Measurements from ENCODE around the gene ART5.

The ART5 gene

GRCh38 chr11:3622521-3622920 is 19.3 kb downstream of the ART5 start:
- H3K27ac ChIP-seq (ENCODE audit: low read depth, low read length, poor library complexity, severe bottlenecking): no peak overlapping the region

DNA sequence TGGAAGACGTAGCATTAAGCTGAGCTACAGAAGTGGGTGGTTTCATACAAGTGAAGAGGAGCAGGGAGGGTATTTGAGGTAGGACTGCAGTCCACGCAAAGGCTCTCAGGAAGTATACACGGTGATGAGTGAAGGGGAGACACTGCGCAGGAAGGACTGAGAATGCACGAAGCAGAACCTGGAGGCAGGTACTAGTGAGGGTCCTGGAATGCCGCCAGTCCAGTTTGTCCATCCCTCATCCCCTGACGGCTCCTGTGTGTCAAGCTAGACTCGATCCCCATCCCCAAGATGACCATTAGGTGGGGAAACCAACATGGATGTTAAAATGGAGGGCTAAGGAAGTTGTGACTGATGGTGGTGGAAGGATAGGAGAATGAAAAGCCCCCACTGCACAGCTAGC is 23.8 kb downstream of the ART5 start:
- H3K9ac ChIP-seq (ENCODE audit: low read length): no peak overlapping the region
- no peak overlapping the region for H3K4me3 ChIP-seq (ENCODE audit: low read depth, low read length, poor library complexity, severe bottlenecking)
- H3K4me1 ChIP-seq (ENCODE audit: insufficient read depth, low read length, severe bottlenecking): no peaks in the 10 kb centered on the region
- TF ChIP-seq EZH2 (IDR thresholded peaks at IDR 0.05; ENCODE audit: borderline replicate concordance, low read length): no peak
- no peak for TF ChIP-seq CTCF (IDR thresholded peaks at IDR 0.05; ENCODE audit: low read length)
- H3F3A ChIP-seq (ENCODE audit: insufficient read depth, low read length): no peaks in the 10 kb centered on the region
- no peaks in the 10 kb centered on the region for H3K27me3 ChIP-seq (ENCODE audit: insufficient read depth, low read length)
- H3K9me2 ChIP-seq (ENCODE audit: low read depth, low read length): no peaks in the 10 kb centered on the region
- no peak overlapping the region for H3K4me2 ChIP-seq (ENCODE audit: low read length)
- no peak overlapping the region for H2AFZ ChIP-seq (ENCODE audit: low read length)
- no peaks in the 10 kb centered on the region for H3K36me3 ChIP-seq (ENCODE audit: insufficient read depth, low read length)
- no peak overlapping the region for H3K27ac ChIP-seq (ENCODE audit: low read depth, low read length, poor library complexity, severe bottlenecking)
- H3K9me3 ChIP-seq (ENCODE audit: low read length): no peaks in the 10 kb centered on the region
- H3K79me2 ChIP-seq (ENCODE audit: insufficient read depth, low read length): no peaks in the 10 kb centered on the region
- no peaks in the 10 kb centered on the region for H4K20me1 ChIP-seq (ENCODE audit: insufficient read depth, low read length)

More at GRCh38 chr11:3622521-3622920, 19.3 kb downstream of the ART5 start:
- TF ChIP-seq EZH2 (IDR thresholded peaks at IDR 0.05; ENCODE audit: borderline replicate concordance, low read length): no peak
- no peak for TF ChIP-seq CTCF (IDR thresholded peaks at IDR 0.05; ENCODE audit: low read length)
- Histone ChIP-seq H3K36me3 (ENCODE audit: insufficient read depth, low read length) (no peaks in the 10 kb centered on the region), H3K79me2 (ENCODE audit: insufficient read depth, low read length) (no peaks in the 10 kb centered on the region), H3F3A (ENCODE audit: insufficient read depth, low read length) (no peaks in the 10 kb centered on the region), H3K27me3 (ENCODE audit: insufficient read depth, low read length) (no peaks in the 10 kb centered on the region; the same call in 1 of the 2 replicates), H3K4me1 (ENCODE audit: insufficient read depth, low read length, severe bottlenecking) (no peaks in the 10 kb centered on the region), H3K9me3 (ENCODE audit: low read length) (no peaks in the 10 kb centered on the region), H3K4me3 (ENCODE audit: low read depth, low read length, poor library complexity, severe bottlenecking) (no peak overlapping the region), H3K9me2 (ENCODE audit: low read depth, low read length) (no peaks in the 10 kb centered on the region), H3K9ac (ENCODE audit: low read length) (no peak overlapping the region), H3K4me2 (ENCODE audit: low read length) (no peak overlapping the region), H4K20me1 (ENCODE audit: insufficient read depth, low read length) (no peaks in the 10 kb centered on the region), H2AFZ (ENCODE audit: low read length) (no peak overlapping the region)

DNA sequence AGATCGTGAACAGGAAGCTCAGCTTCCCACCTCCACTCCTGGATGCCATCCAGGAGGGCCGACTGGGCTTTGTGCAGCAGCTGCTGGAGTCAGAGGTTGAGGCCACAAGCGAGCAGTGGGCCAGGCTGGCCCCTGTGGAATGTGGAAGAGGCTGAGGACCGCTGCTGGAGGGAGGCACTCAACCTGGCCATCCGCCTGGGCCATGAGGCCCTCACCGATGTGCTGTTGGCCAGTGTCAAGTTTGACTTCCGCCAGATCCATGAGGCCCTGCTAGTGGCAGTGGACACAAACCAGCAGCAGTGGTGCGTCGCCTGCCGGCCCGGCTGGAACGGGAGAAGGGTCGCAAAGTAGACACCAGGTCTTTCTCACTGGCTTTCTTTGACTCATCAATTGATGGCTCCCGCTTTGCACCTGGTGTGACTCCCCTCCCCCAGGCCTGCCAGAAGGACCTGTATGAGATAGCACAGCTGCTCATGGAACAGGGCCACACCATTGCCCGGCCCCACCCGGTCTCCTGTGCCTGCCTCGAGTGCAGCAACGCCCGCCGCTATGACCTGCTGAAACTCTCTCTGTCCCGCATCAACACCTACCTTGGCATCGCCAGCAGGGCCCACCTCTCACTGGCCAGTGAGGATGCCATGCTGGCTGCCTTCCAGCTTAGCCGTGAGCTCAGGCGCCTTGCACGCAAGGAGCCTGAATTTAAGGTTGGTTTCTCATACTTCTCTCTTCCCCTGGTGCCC is 24.9 kb downstream of the ART5 start:
- no peaks in the 10 kb centered on the region for H3F3A ChIP-seq (ENCODE audit: insufficient read depth, low read length)
- peaks cover 3% of the 10 kb centered on the region; the same call in 1 of the 2 replicates for H3K9me3 ChIP-seq (ENCODE audit: low read length)
- H3K4me1 ChIP-seq (ENCODE audit: insufficient read depth, low read length, severe bottlenecking): no peaks in the 10 kb centered on the region
- no peaks in the 10 kb centered on the region for H3K36me3 ChIP-seq (ENCODE audit: insufficient read depth, low read length)
- no peak overlapping the region for H3K9ac ChIP-seq (ENCODE audit: low read length)
- no peaks in the 10 kb centered on the region for H4K20me1 ChIP-seq (ENCODE audit: insufficient read depth, low read length)
- H3K4me3 ChIP-seq (ENCODE audit: low read depth, low read length, poor library complexity, severe bottlenecking): no peak overlapping the region
- H2AFZ ChIP-seq (ENCODE audit: low read length): no peak overlapping the region
- H3K79me2 ChIP-seq (ENCODE audit: insufficient read depth, low read length): no peaks in the 10 kb centered on the region
- no peak overlapping the region for H3K27ac ChIP-seq (ENCODE audit: low read depth, low read length, poor library complexity, severe bottlenecking)
- TF ChIP-seq EZH2 (IDR thresholded peaks at IDR 0.05; ENCODE audit: borderline replicate concordance, low read length): no peak
- TF ChIP-seq CTCF (IDR thresholded peaks at IDR 0.05; ENCODE audit: low read length): no peak
- H3K9me2 ChIP-seq (ENCODE audit: low read depth, low read length): no peaks in the 10 kb centered on the region
- no peak overlapping the region for H3K4me2 ChIP-seq (ENCODE audit: low read length)
- H3K27me3 ChIP-seq (ENCODE audit: insufficient read depth, low read length): no peaks in the 10 kb centered on the region
